IPS-18a (cell line): ENCODE data around the gene SLC26A6.

Experiments used
- H3K27ac ChIP-seq: one replicate; pipeline ENCODE4 v1.5.1; 2013; ENCODE audit warnings: low read length
- H3K27me3 ChIP-seq: one replicate; pipeline ENCODE4 v1.6.1; 2013; ENCODE audit warnings: mild to moderate bottlenecking, low read length; ENCODE audit not compliant: control insufficient read depth, insufficient read depth
- H3K36me3 ChIP-seq: one replicate; pipeline ENCODE4 v1.6.1; 2013; ENCODE audit warnings: low read depth, low read length; ENCODE audit not compliant: control insufficient read depth
- H3K4me1 ChIP-seq: one replicate; pipeline ENCODE4 v1.6.1; 2013; ENCODE audit warnings: low read depth, low read length; ENCODE audit not compliant: control insufficient read depth
- H3K4me3 ChIP-seq: one replicate; pipeline ENCODE4 v1.5.1; 2013; ENCODE audit warnings: low read length
- H3K9ac ChIP-seq: one replicate; pipeline ENCODE4 v1.6.1; 2013; ENCODE audit warnings: mild to moderate bottlenecking, low read length, moderate library complexity
- H3K9me3 ChIP-seq: one replicate; pipeline ENCODE4 v1.6.1; 2013; ENCODE audit warnings: low read depth, low read length; ENCODE audit not compliant: control insufficient read depth

Gene SLC26A6

GRCh38 chr3:48600711-48601621 lies 34.3 kb downstream of the SLC26A6 start:
- Histone ChIP-seq H3K9ac (no peak overlapping the region), H3K4me3 (no peak overlapping the region), H3K36me3 (peaks cover 86% of the 10 kb centered on the region)

GRCh38 chr3:48599509-48600285 lies 35.6 kb downstream of the SLC26A6 start:
- Histone ChIP-seq H3K27ac (no peak overlapping the region), H3K36me3 (peaks cover 73% of the 10 kb centered on the region)

More at GRCh38 chr3:48600711-48601621, 34.3 kb downstream of the SLC26A6 start:
- no peaks in the 10 kb centered on the region for H3K27me3 ChIP-seq
- H3K9me3 ChIP-seq, result no peaks in the 10 kb centered on the region
- H3K27ac ChIP-seq, result no peak overlapping the region
- H3K4me1 ChIP-seq, result peaks cover under 1% of the 10 kb centered on the region

GRCh38 chr3:48599077-48599501 lies 36.2 kb downstream of the SLC26A6 start:
- H3K9me3 ChIP-seq, result no peaks in the 10 kb centered on the region
- peaks cover 6% of the 10 kb centered on the region for H3K4me1 ChIP-seq
- peaks cover 67% of the 10 kb centered on the region for H3K36me3 ChIP-seq
- H3K9ac ChIP-seq, result no peak overlapping the region
- H3K27ac ChIP-seq, result no peak overlapping the region
- H3K4me3 ChIP-seq, result no peak overlapping the region
- H3K27me3 ChIP-seq, result no peaks in the 10 kb centered on the region

More at GRCh38 chr3:48599509-48600285, 35.6 kb downstream of the SLC26A6 start:
- Histone ChIP-seq H3K27me3 (no peaks in the 10 kb centered on the region), H3K9ac (no peak overlapping the region), H3K9me3 (no peaks in the 10 kb centered on the region), H3K4me3 (no peak overlapping the region), H3K4me1 (peaks cover 6% of the 10 kb centered on the region)

GRCh38 chr3:48598323-48599076 lies 36.8 kb downstream of the SLC26A6 start:
- Histone ChIP-seq H3K4me3 (no peak overlapping the region), H3K27ac (no peak overlapping the region), H3K9ac (no peak overlapping the region), H3K9me3 (no peaks in the 10 kb centered on the region), H3K36me3 (peaks cover 61% of the 10 kb centered on the region), H3K4me1 (peaks cover 6% of the 10 kb centered on the region), H3K27me3 (no peaks in the 10 kb centered on the region)

- H3K27ac ChIP-seq, result no peak overlapping the region
- H3K36me3 ChIP-seq, result peaks cover 50% of the 10 kb centered on the region
Measured at GRCh38 chr3:48597408-48597800, 37.9 kb downstream of the SLC26A6 start.

GRCh38 chr3:48596676-48597407 lies 38.4 kb downstream of the SLC26A6 start:
- H3K4me3 ChIP-seq, result no peak overlapping the region
- H3K27me3 ChIP-seq, result no peaks in the 10 kb centered on the region
- H3K36me3 ChIP-seq, result peaks cover 47% of the 10 kb centered on the region
- H3K9ac ChIP-seq, result no peak overlapping the region
- no peaks in the 10 kb centered on the region for H3K9me3 ChIP-seq
- peaks cover 6% of the 10 kb centered on the region for H3K4me1 ChIP-seq
- H3K27ac ChIP-seq, result no peak overlapping the region

More at GRCh38 chr3:48597408-48597800, 37.9 kb downstream of the SLC26A6 start:
- no peak overlapping the region for H3K4me3 ChIP-seq
- no peaks in the 10 kb centered on the region for H3K9me3 ChIP-seq
- H3K27me3 ChIP-seq, result no peaks in the 10 kb centered on the region
- no peak overlapping the region for H3K9ac ChIP-seq
- peaks cover 6% of the 10 kb centered on the region for H3K4me1 ChIP-seq

- no peaks in the 10 kb centered on the region for H3K27me3 ChIP-seq
- H3K9ac ChIP-seq, result no peak overlapping the region
- H3K9me3 ChIP-seq, result no peaks in the 10 kb centered on the region
- peaks cover 40% of the 10 kb centered on the region for H3K36me3 ChIP-seq
- H3K27ac ChIP-seq, result no peak overlapping the region
- peaks cover 6% of the 10 kb centered on the region for H3K4me1 ChIP-seq
- H3K4me3 ChIP-seq, result no peak overlapping the region
Measured at GRCh38 chr3:48596157-48596556, 39.1 kb downstream of the SLC26A6 start.

GRCh38 chr3:48595526-48596121 lies 39.6 kb downstream of the SLC26A6 start:
- no peak overlapping the region for H3K9ac ChIP-seq
- H3K4me3 ChIP-seq, result no peak overlapping the region
- H3K9me3 ChIP-seq, result no peaks in the 10 kb centered on the region
- H3K27ac ChIP-seq, result no peak overlapping the region
- no peaks in the 10 kb centered on the region for H3K27me3 ChIP-seq
- H3K36me3 ChIP-seq, result peaks cover 35% of the 10 kb centered on the region
- H3K4me1 ChIP-seq, result peaks cover 6% of the 10 kb centered on the region

- H3K36me3 ChIP-seq, result peaks cover 30% of the 10 kb centered on the region
- peak within 1 kb of the TSS; percentile 20 for H3K9ac ChIP-seq
Measured at GRCh38 chr3:48595075-48595525, 40.2 kb downstream of the SLC26A6 start, which contains the start of gene COL7A1. TSS of gene COL7A1 (minus strand) at chr3:48595329. CDS start at chr3:48595159, 170 bp downstream.

GRCh38 chr3:48594417-48595049 lies 40.7 kb downstream of the SLC26A6 start:
- peaks cover 6% of the 10 kb centered on the region for H3K4me1 ChIP-seq
- peak overlapping the region; percentile 20 for H3K9ac ChIP-seq
- H3K36me3 ChIP-seq, result peaks cover 24% of the 10 kb centered on the region
- H3K9me3 ChIP-seq, result no peaks in the 10 kb centered on the region
- H3K4me3 ChIP-seq, result peak overlapping the region; percentile 15
- no peak overlapping the region for H3K27ac ChIP-seq
- H3K27me3 ChIP-seq, result no peaks in the 10 kb centered on the region

More at GRCh38 chr3:48595075-48595525, 40.2 kb downstream of the SLC26A6 start, which contains the start of gene COL7A1:
- Histone ChIP-seq H3K27me3 (no peaks in the 10 kb centered on the region), H3K4me3 (peak within 1 kb of the TSS; percentile 15), H3K4me1 (peaks cover 6% of the 10 kb centered on the region), H3K9me3 (no peaks in the 10 kb centered on the region), H3K27ac (no peak within 1 kb of the TSS)
